Measurements from ENCODE around the gene COL4A2. TPM values are rescaled to one million over a fixed set of nuclear protein-coding genes. Genes with fewer than 3 reads are reported as not detected.

Gene COL4A2
- total RNA-seq, 1 donor from 2014 or later = 1,736 TPM

GRCh38 chr13:110294622-110295021 is 12.5 kb upstream of the COL4A2 start:
- peaks cover 3% of the 10 kb centered on the region for H3K36me3 ChIP-seq (ENCODE audit: control insufficient read depth, insufficient read depth, low read length)
- no peak for TF ChIP-seq CTCF (IDR thresholded peaks at IDR 0.05; ENCODE audit: insufficient read depth, low read length, poor library complexity, severe bottlenecking)
- H3K27me3 ChIP-seq (ENCODE audit: control insufficient read depth, insufficient read depth, low read length) = no peaks in the 10 kb centered on the region

GRCh38 chr13:110297011-110297410 is 10.1 kb upstream of the COL4A2 start:
- Histone ChIP-seq H3K27me3 (ENCODE audit: control insufficient read depth, insufficient read depth, low read length) (no peaks in the 10 kb centered on the region), H3K36me3 (ENCODE audit: control insufficient read depth, insufficient read depth, low read length) (peaks cover 4% of the 10 kb centered on the region), H3K4me3 (ENCODE audit: low read depth, low read length) (no peak overlapping the region)
- TF ChIP-seq CTCF (IDR thresholded peaks at IDR 0.05; ENCODE audit: insufficient read depth, low read length, poor library complexity, severe bottlenecking) = no peak
- no peak for DNase-seq (ENCODE audit: low read depth)

More at GRCh38 chr13:110294622-110295021, 12.5 kb upstream of the COL4A2 start:
- no peak for DNase-seq (ENCODE audit: low read depth)
- H3K4me3 ChIP-seq (ENCODE audit: low read depth, low read length) = no peak overlapping the region

GRCh38 chr13:110297766-110298504 is 9.1 kb upstream of the COL4A2 start:
- H3K4me3 ChIP-seq (ENCODE audit: low read depth, low read length) = no peak overlapping the region
- DNase-seq (ENCODE audit: low read depth) = no peak
- peaks cover 6% of the 10 kb centered on the region for H3K36me3 ChIP-seq (ENCODE audit: control insufficient read depth, insufficient read depth, low read length)
- H3K27me3 ChIP-seq (ENCODE audit: control insufficient read depth, insufficient read depth, low read length) = no peaks in the 10 kb centered on the region
- TF ChIP-seq CTCF (IDR thresholded peaks at IDR 0.05; ENCODE audit: insufficient read depth, low read length, poor library complexity, severe bottlenecking) = no peak

DNA sequence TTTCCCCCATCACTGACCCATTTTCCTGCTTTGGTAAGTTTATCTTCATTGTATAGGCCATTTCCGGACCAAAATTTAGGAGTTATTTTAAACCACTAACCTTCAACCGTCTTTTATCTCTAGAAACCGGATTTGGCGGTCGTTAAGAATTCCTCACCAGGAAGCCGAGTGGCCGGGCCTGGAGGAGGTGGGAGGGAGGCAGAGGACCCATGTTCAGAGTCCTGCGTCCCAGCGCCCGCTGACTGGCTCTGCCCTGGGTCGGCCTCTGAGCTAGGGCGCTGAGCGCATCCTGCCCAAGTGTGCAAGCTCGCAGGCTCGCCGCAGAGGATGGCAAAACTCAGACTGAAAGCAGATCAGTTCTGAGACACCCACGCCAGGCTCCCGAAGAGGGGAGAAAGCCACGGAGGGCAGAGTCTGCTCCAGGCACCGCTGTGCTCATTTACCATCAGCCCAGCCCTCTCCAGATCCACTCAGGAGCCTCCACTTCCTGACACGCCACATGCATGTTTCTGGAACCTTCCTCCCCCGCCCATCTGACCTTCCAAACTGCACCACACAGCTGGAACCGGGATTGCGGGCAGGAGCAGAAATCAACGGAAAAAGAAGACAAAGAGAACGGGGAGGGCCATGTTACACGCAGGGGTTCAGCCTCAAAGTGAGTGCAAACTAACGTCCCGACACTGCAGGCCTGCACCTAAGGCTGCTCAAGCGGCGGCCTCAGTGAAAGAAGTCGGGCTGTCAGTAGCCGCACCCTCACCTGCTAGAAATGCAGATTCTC is 8.4 kb upstream of the COL4A2 start:
- no peaks in the 10 kb centered on the region for H3K27me3 ChIP-seq (ENCODE audit: control insufficient read depth, insufficient read depth, low read length)
- no peak overlapping the region for H3K4me3 ChIP-seq (ENCODE audit: low read depth, low read length)
- no peak for DNase-seq (ENCODE audit: low read depth)
- no peak for TF ChIP-seq CTCF (IDR thresholded peaks at IDR 0.05; ENCODE audit: insufficient read depth, low read length, poor library complexity, severe bottlenecking)
- H3K36me3 ChIP-seq (ENCODE audit: control insufficient read depth, insufficient read depth, low read length) = peaks cover 6% of the 10 kb centered on the region

DNA sequence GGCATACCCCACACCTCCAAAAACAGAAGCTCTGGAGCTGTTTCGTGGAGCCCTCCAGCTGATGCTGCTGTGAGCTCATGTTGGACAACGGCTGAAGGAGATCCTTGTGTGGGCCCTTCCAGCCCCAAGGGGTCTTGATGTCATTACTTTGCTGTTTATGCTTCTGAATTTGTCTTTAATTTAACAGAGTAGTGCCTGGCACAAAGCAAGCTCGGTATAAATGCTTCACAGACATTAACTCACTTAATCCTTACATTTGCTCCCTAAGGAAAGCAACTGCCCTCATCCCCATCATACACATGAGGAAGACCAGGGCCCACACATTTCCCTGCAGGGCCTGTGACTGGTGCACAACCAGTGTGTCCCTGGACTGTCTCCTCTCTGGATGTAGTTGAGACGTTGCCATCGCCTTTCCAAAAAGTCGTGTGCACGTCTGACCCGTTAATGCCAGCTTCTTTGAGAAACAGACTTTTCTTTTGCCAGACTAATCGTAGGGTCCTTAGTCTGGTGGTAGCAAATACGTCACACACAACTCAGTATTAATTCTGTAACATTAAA is 7.7 kb upstream of the COL4A2 start:
- Histone ChIP-seq H3K4me3 (ENCODE audit: low read depth, low read length) (no peak overlapping the region), H3K27me3 (ENCODE audit: control insufficient read depth, insufficient read depth, low read length) (no peaks in the 10 kb centered on the region), H3K36me3 (ENCODE audit: control insufficient read depth, insufficient read depth, low read length) (peaks cover 4% of the 10 kb centered on the region)
- DNase-seq (ENCODE audit: low read depth) = no peak
- no peak for TF ChIP-seq CTCF (IDR thresholded peaks at IDR 0.05; ENCODE audit: insufficient read depth, low read length, poor library complexity, severe bottlenecking)
